Esophagus (tissue), 2 donors: ENCODE data around the gene LSR. TPM values are rescaled to one million over a fixed set of nuclear protein-coding genes. Genes with fewer than 3 reads are reported as not detected.

Source experiments
- H3K27ac ChIP-seq, 2 donors: one replicate each; pipeline ENCODE4 v1.5.1; 2013; ENCODE audit warnings: low read depth in 2 of 2, mild to moderate bottlenecking in 2 of 2, inconsistent platforms in 1 of 2, low read length in 1 of 2, moderate library complexity in 1 of 2
- H3K27me3 ChIP-seq, 2 donors: one replicate each; pipeline ENCODE4 v1.6.1; 2013; ENCODE audit warnings: low read length in 2 of 2, control low read depth in 1 of 2, mild to moderate bottlenecking in 1 of 2; ENCODE audit not compliant: insufficient read depth in 2 of 2, control insufficient read depth in 1 of 2
- H3K36me3 ChIP-seq, 2 donors: one replicate each; pipeline ENCODE4 v1.6.1; 2013; ENCODE audit warnings: low read length in 1 of 2; ENCODE audit not compliant: control insufficient read depth in 2 of 2, insufficient read depth in 2 of 2
- H3K4me1 ChIP-seq, 2 donors: one replicate each; pipeline ENCODE4 v1.6.1; 2013; ENCODE audit warnings: low read length in 1 of 2; ENCODE audit not compliant: control insufficient read depth in 2 of 2, insufficient read depth in 2 of 2
- H3K4me3 ChIP-seq, 2 donors: one replicate each; pipeline ENCODE4 v1.5.1; 2013; ENCODE audit warnings: low read length in 2 of 2, mild to moderate bottlenecking in 2 of 2, low read depth in 1 of 2, moderate library complexity in 1 of 2
- H3K9me3 ChIP-seq, 2 donors: one replicate each; pipeline ENCODE4 v1.6.1; 2013; ENCODE audit warnings: mild to moderate bottlenecking in 2 of 2, low read depth in 1 of 2, low read length in 1 of 2, moderate library complexity in 1 of 2; ENCODE audit not compliant: control insufficient read depth in 2 of 2, insufficient read depth in 1 of 2
- WGBS, 2 donors: extraction: QIAGEN DNeasy Blood & Tissue Kit; methylation state at CpG; one replicate each; pipeline ENCODE4 v1.1.7; 2013; 5-methylcytosine and 5-hydroxymethylcytosine counted together
- polyA plus RNA-seq, 2 donors: library from polyadenylated mRNA; stranded (reverse); fragments of 200-250 nt; gene quantifications; one replicate each; pipeline ENCODE4 v1.2.3, GENCODE V29; 2013
- donor health status: healthy with polysubstance abuse.
- donor health status: Bipolar disorder and iron deficiency.

Gene LSR
- polyA plus RNA-seq, 2 donors, result 39.0 to 63.5 TPM

GRCh38 chr19:35293363-35293739 lies 44.5 kb downstream of the LSR start:
- Histone ChIP-seq H3K9me3 (no peaks in the 10 kb centered on the region), H3K4me1 (no peaks in the 10 kb centered on the region), H3K27me3 (no peaks in the 10 kb centered on the region), H3K27ac (no peak overlapping the region), H3K4me3 (no peak overlapping the region), H3K36me3 (no peaks in the 10 kb centered on the region)
- WGBS, 2 donors, result 15 to 27% methylated on average over 7 of the region's 7 CpGs

- Histone ChIP-seq H3K4me3 (no peak overlapping the region), H3K9me3 (no peaks in the 10 kb centered on the region), H3K27me3 (no peaks in the 10 kb centered on the region), H3K36me3 (no peaks in the 10 kb centered on the region), H3K27ac (no peak overlapping the region), H3K4me1 (no peaks in the 10 kb centered on the region)
- 42 to 49% methylated on average over 17 of the region's 17 CpGs for WGBS, 2 donors
Observed at GRCh38 chr19:35293808-35294207, 45.0 kb downstream of the LSR start.

GRCh38 chr19:35294328-35294727 lies 45.5 kb downstream of the LSR start:
- H3K27me3 ChIP-seq, result no peaks in the 10 kb centered on the region
- H3K4me1 ChIP-seq, result no peaks in the 10 kb centered on the region
- no peaks in the 10 kb centered on the region for H3K36me3 ChIP-seq
- H3K27ac ChIP-seq, result no peak overlapping the region
- 62% methylated on average over 3 of the region's 3 CpGs for whole genome bisulfite sequencing, 2 donors
- no peaks in the 10 kb centered on the region for H3K9me3 ChIP-seq
- no peak overlapping the region for H3K4me3 ChIP-seq

- Histone ChIP-seq H3K27ac (no peak overlapping the region), H3K9me3 (no peaks in the 10 kb centered on the region), H3K4me3 (no peak overlapping the region), H3K36me3 (no peaks in the 10 kb centered on the region), H3K4me1 (no peaks in the 10 kb centered on the region), H3K27me3 (no peaks in the 10 kb centered on the region)
- WGBS, 2 donors, result 55 to 56% methylated on average over 25 of the region's 25 CpGs
Observed at GRCh38 chr19:35294859-35295791, 46.3 kb downstream of the LSR start.

GRCh38 chr19:35295792-35296462 lies 47.1 kb downstream of the LSR start:
- H3K27ac ChIP-seq, result no peak overlapping the region

GRCh38 chr19:35296644-35297514 lies 48.1 kb downstream of the LSR start:
- Histone ChIP-seq H3K36me3 (no peaks in the 10 kb centered on the region), H3K4me1 (no peaks in the 10 kb centered on the region), H3K27ac (no peak overlapping the region), H3K9me3 (no peaks in the 10 kb centered on the region), H3K27me3 (no peaks in the 10 kb centered on the region), H3K4me3 (no peak overlapping the region)
- 84 to 88% methylated on average over 7 of the region's 7 CpGs for WGBS, 2 donors

More at GRCh38 chr19:35295792-35296462, 47.1 kb downstream of the LSR start:
- Histone ChIP-seq H3K9me3 (no peaks in the 10 kb centered on the region), H3K4me1 (no peaks in the 10 kb centered on the region), H3K27me3 (no peaks in the 10 kb centered on the region), H3K4me3 (no peak overlapping the region), H3K36me3 (no peaks in the 10 kb centered on the region)
- 44 to 53% methylated on average over 24 of the region's 24 CpGs for WGBS, 2 donors

- no peak overlapping the region for H3K27ac ChIP-seq
- H3K36me3 ChIP-seq, result no peaks in the 10 kb centered on the region
- H3K27me3 ChIP-seq, result no peaks in the 10 kb centered on the region
- H3K4me3 ChIP-seq, result no peak overlapping the region
- no peaks in the 10 kb centered on the region for H3K4me1 ChIP-seq
- WGBS, 2 donors, result 94 to 100% methylated on average over 3 of the region's 3 CpGs
- H3K9me3 ChIP-seq, result no peaks in the 10 kb centered on the region
Observed at GRCh38 chr19:35297515-35297848, 48.7 kb downstream of the LSR start.

GRCh38 chr19:35297922-35298321 lies 49.1 kb downstream of the LSR start:
- H3K27me3 ChIP-seq, result no peaks in the 10 kb centered on the region
- H3K27ac ChIP-seq, result no peak overlapping the region
- H3K36me3 ChIP-seq, result no peaks in the 10 kb centered on the region
- 95 to 98% methylated on average over 2 of the region's 2 CpGs for WGBS, 2 donors
- H3K9me3 ChIP-seq, result no peaks in the 10 kb centered on the region
- no peaks in the 10 kb centered on the region for H3K4me1 ChIP-seq
- H3K4me3 ChIP-seq, result no peak overlapping the region

GRCh38 chr19:35298561-35298972 lies 49.8 kb downstream of the LSR start:
- Histone ChIP-seq H3K4me1 (no peaks in the 10 kb centered on the region), H3K4me3 (no peak overlapping the region), H3K9me3 (no peaks in the 10 kb centered on the region), H3K27me3 (no peaks in the 10 kb centered on the region), H3K27ac (no peak overlapping the region), H3K36me3 (no peaks in the 10 kb centered on the region)
- 94 to 95% methylated on average over 5 of the region's 5 CpGs for WGBS, 2 donors
